Fibroblast of skin of abdomen (primary cell): ENCODE results near the gene ANO5. TPM values are rescaled to one million over a fixed set of nuclear protein-coding genes. Genes with fewer than 3 reads are reported as not detected.

Source experiments
- DNase-seq: peaks from one replicate; pipeline ENCODE4 v3.0.0-alpha.2; 2013
- polyA plus RNA-seq, 2 experiments: library from polyadenylated mRNA; unstranded; fragments of 120-200 nt; gene quantifications; one replicate each; pipeline ENCODE4 v1.2.1, GENCODE V29; 2013; ENCODE audit not compliant: insufficient read length in 2 of 2

ANO5 gene
- 0.05 TPM for polyA plus RNA-seq (2013, experiment 1 of 2; ENCODE audit: insufficient read length)
- 0.02 TPM for polyA plus RNA-seq (2013, experiment 2 of 2; ENCODE audit: insufficient read length)

GRCh38 chr11:22192642-22193347 is at the start of gene ANO5:
Gene ANO5 (plus strand): TSS chr11:22193085. CDS start chr11:22193493, 408 bp downstream.
- DNase-seq, result no peak

GRCh38 chr11:22151649-22152197 is 41.2 kb upstream of the ANO5 start:
- DNase-seq, result no peak

- no peak for DNase-seq
Observed at GRCh38 chr11:22157531-22157930, 35.4 kb upstream of the ANO5 start.

GRCh38 chr11:22161489-22161888 is 31.4 kb upstream of the ANO5 start:
- DNase-seq, result no peak

GRCh38 chr11:22162756-22163155 is 30.1 kb upstream of the ANO5 start:
- no peak for DNase-seq

- no peak for DNase-seq
Observed at GRCh38 chr11:22163394-22163797, 29.5 kb upstream of the ANO5 start.

GRCh38 chr11:22165087-22165486 is 27.8 kb upstream of the ANO5 start:
- DNase-seq, result no peak

- no peak for DNase-seq
Observed at GRCh38 chr11:22165759-22166513, 26.9 kb upstream of the ANO5 start.

- no peak for DNase-seq
Observed at GRCh38 chr11:22169833-22170232, 23.1 kb upstream of the ANO5 start.

- DNase-seq, result no peak
Observed at GRCh38 chr11:22173532-22173931, 19.4 kb upstream of the ANO5 start.

GRCh38 chr11:22177186-22177585 is 15.7 kb upstream of the ANO5 start:
- no peak for DNase-seq

GRCh38 chr11:22179626-22180025 is 13.3 kb upstream of the ANO5 start:
- no peak for DNase-seq

GRCh38 chr11:22180131-22180530 is 12.8 kb upstream of the ANO5 start:
- no peak for DNase-seq

GRCh38 chr11:22189660-22190059 is 3.2 kb upstream of the ANO5 start:
- no peak for DNase-seq

- no peak for DNase-seq
Observed at GRCh38 chr11:22190827-22191463, 1.9 kb upstream of the ANO5 start.

- no peak for DNase-seq
Observed at GRCh38 chr11:22192289-22192641, 620 bp upstream of the ANO5 start.

- no peak for DNase-seq
Observed at GRCh38 chr11:22193348-22194051, 615 bp downstream of the ANO5 start.

- DNase-seq, result no peak
Observed at GRCh38 chr11:22194306-22194705, 1.4 kb downstream of the ANO5 start.

GRCh38 chr11:22194907-22195306 is 2.0 kb downstream of the ANO5 start:
- no peak for DNase-seq

- no peak for DNase-seq
Observed at GRCh38 chr11:22197139-22198005, 4.5 kb downstream of the ANO5 start.

GRCh38 chr11:22199243-22199642 is 6.4 kb downstream of the ANO5 start:
- no peak for DNase-seq

- DNase-seq, result no peak
Observed at GRCh38 chr11:22203281-22203680, 10.4 kb downstream of the ANO5 start.
